Measurements from ENCODE around the gene CELF2. TPM values are rescaled to one million over a fixed set of nuclear protein-coding genes. Genes with fewer than 3 reads are reported as not detected.
A peak's percentile ranks its signal among the peaks of the same experiment; 100 is the strongest.

CELF2 gene
- total RNA-seq, 2 donors from 2014 or later = 63.2 to 69.4 TPM

GRCh38 chr10:11026773-11027172 lies 9.1 kb downstream of the CELF2 start:
- peak overlapping the region; percentile 63 to 95 for H3K27ac ChIP-seq
- no peaks in the 10 kb centered on the region for H3K9me3 ChIP-seq
- H3K27me3 ChIP-seq = no peaks in the 10 kb centered on the region
- TF ChIP-seq CTCF (IDR thresholded peaks at IDR 0.05) = no peak
- H3K4me3 ChIP-seq = no peak overlapping the region
- DNase-seq (ENCODE audit: low spot score) = no peak
- H3K4me1 ChIP-seq = peaks cover 0 to 59% of the 10 kb centered on the region in 2 donors
- H3K36me3 ChIP-seq = no peaks in the 10 kb centered on the region

GRCh38 chr10:11034762-11035161 lies 17.1 kb downstream of the CELF2 start:
- H3K4me3 ChIP-seq = no peak overlapping the region
- no peak for TF ChIP-seq CTCF (IDR thresholded peaks at IDR 0.05)
- no peak for DNase-seq (ENCODE audit: low spot score)
- H3K9me3 ChIP-seq = no peaks in the 10 kb centered on the region
- no peaks in the 10 kb centered on the region for H3K27me3 ChIP-seq
- H3K4me1 ChIP-seq = peaks cover 0 to 63% of the 10 kb centered on the region in 2 donors
- H3K36me3 ChIP-seq = no peaks in the 10 kb centered on the region
- H3K27ac ChIP-seq = peak overlapping the region; percentile 70 to 80

GRCh38 chr10:11035301-11035991 lies 17.8 kb downstream of the CELF2 start:
- peaks cover 0 to 58% of the 10 kb centered on the region in 2 donors for H3K4me1 ChIP-seq
- H3K36me3 ChIP-seq = no peaks in the 10 kb centered on the region
- no peak overlapping the region for H3K4me3 ChIP-seq
- peak; percentile 85 for DNase-seq (ENCODE audit: low spot score)
- peak overlapping the region; percentile 70 to 80 for H3K27ac ChIP-seq
- no peaks in the 10 kb centered on the region for H3K9me3 ChIP-seq
- TF ChIP-seq CTCF (IDR thresholded peaks at IDR 0.05) = no peak
- H3K27me3 ChIP-seq = no peaks in the 10 kb centered on the region

GRCh38 chr10:11036424-11037011 lies 18.8 kb downstream of the CELF2 start:
- H3K27me3 ChIP-seq = no peaks in the 10 kb centered on the region
- no peaks in the 10 kb centered on the region for H3K36me3 ChIP-seq
- peaks cover 0 to 60% of the 10 kb centered on the region in 2 donors for H3K4me1 ChIP-seq
- H3K9me3 ChIP-seq = no peaks in the 10 kb centered on the region
- H3K27ac ChIP-seq = peak overlapping the region in 1 of 2 donors; percentile 80
- no peak for DNase-seq (ENCODE audit: low spot score)
- no peak overlapping the region for H3K4me3 ChIP-seq
- peak; percentile 14 to 61 for TF ChIP-seq CTCF (IDR thresholded peaks at IDR 0.05)

GRCh38 chr10:11037991-11038390 lies 20.3 kb downstream of the CELF2 start:
- DNase-seq (ENCODE audit: low spot score) = no peak
- H3K27me3 ChIP-seq = no peaks in the 10 kb centered on the region
- no peak overlapping the region for H3K4me3 ChIP-seq
- peaks cover 0 to 62% of the 10 kb centered on the region in 2 donors for H3K4me1 ChIP-seq
- H3K27ac ChIP-seq = peak overlapping the region; percentile 40 to 80
- H3K9me3 ChIP-seq = no peaks in the 10 kb centered on the region
- H3K36me3 ChIP-seq = no peaks in the 10 kb centered on the region
- no peak for TF ChIP-seq CTCF (IDR thresholded peaks at IDR 0.05)
